Erythroblast (primary cell): ENCODE measurements around the gene CREBL2.
"Not testable (repeated sequence)": the region's sequence is repeated elsewhere in the genome, so short reads cannot be mapped to it uniquely, and the experiment has no call there.

Experiments used
- GATA1 ChIP-seq: IDR thresholded peaks from 2 replicates; pipeline ENCODE4 v1.6.1; 2011; ENCODE audit warnings: low read depth, mild to moderate bottlenecking, control low read depth, low read length, moderate library complexity
- POLR2A ChIP-seq: IDR thresholded peaks from 2 replicates; pipeline ENCODE4 v1.6.1; 2011; ENCODE audit warnings: mild to moderate bottlenecking, low read length

DNA sequence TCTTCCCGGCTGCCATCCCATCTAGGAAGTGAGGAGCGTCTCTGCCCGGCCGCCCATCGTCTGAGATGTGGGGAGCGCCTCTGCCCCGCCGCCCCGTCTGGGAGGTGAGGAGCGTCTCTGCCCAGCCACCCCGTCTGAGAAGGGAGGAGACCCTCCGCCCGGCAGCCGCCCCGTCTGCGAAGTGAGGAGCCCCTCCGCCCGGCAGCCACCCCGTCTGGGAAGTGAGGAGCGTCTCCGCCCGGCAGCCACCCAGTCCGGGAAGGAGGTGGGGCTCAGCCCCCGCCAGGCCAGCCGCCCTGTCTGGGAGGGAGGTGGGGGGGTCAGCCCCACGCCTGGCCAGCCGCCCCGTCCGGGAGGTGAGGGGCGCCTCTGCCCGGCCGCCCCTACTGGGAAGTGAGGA lies 45.7 kb upstream of the CREBL2 start:
- TF ChIP-seq POLR2A, GATA1: not testable (repeated sequence)
